GM12892 (cell line): ENCODE data around the gene PYM1.

Experiments
- POLR2A ChIP-seq: IDR thresholded peaks from 2 replicates; pipeline ENCODE4 v1.6.1; 2011; ENCODE audit warnings: low read depth, low read length, control low read depth
- POLR2AphosphoS5 ChIP-seq: IDR thresholded peaks from 2 replicates; pipeline ENCODE4 v1.6.1; 2011; ENCODE audit warnings: low read depth, low read length, control low read depth
- TAF1 ChIP-seq: IDR thresholded peaks from 2 replicates; pipeline ENCODE4 v1.6.1; 2011; ENCODE audit warnings: low read depth, mild to moderate bottlenecking, control low read depth, low read length, borderline replicate concordance

GRCh38 chr12:55966408-55967281 lies 39.0 kb upstream of the PYM1 start, which contains the start of gene CDK2:
- TF ChIP-seq POLR2A, result peak; percentile 67
- TF ChIP-seq TAF1, result no peak
- TF ChIP-seq POLR2AphosphoS5, result no peak
